ENCODE data around the gene SNAI3.

Gene SNAI3

GRCh38 chr16:88732961-88733294 lies 46.6 kb upstream of the SNAI3 start:
- Histone ChIP-seq H3K79me2 (ENCODE audit: control insufficient read depth, low read length) (0 out of 2 replicates have a peak, but pooled peaks cover 4% of the 10 kb centered on the region), H3K9me2 (replicated peaks; ENCODE audit: control insufficient read depth, low read length) (no peaks in the 10 kb centered on the region), H3K36me3 (ENCODE audit: control insufficient read depth, low read length) (peaks cover 69% of the 10 kb centered on the region), H3F3A (ENCODE audit: control insufficient read depth, insufficient read depth) (no peaks in the 10 kb centered on the region), H3K27ac (ENCODE audit: low read depth, low read length) (no peak overlapping the region), H3K4me2 (ENCODE audit: low read length) (no peak overlapping the region), H3K27me3 (ENCODE audit: control insufficient read depth, low read length) (no peaks in the 10 kb centered on the region), H3K4me1 (ENCODE audit: control insufficient read depth, low read length) (peaks cover 9% of the 10 kb centered on the region), H3K9me3 (ENCODE audit: control insufficient read depth, insufficient read depth, low read length) (no peaks in the 10 kb centered on the region), H3K4me3 (ENCODE audit: low read length) (no peak overlapping the region), H4K20me1 (ENCODE audit: control insufficient read depth, insufficient read depth, low read depth, low read length) (peaks cover 5% of the 10 kb centered on the region; the same call in 1 of the 2 replicates)
- TF ChIP-seq EZH2phosphoT487 (IDR thresholded peaks at IDR 0.05; ENCODE audit: borderline replicate concordance, low read length), result no peak

GRCh38 chr16:88732172-88732960 lies 46.1 kb upstream of the SNAI3 start:
- Histone ChIP-seq H3K27ac (ENCODE audit: low read depth, low read length) (no peak overlapping the region), H4K20me1 (ENCODE audit: control insufficient read depth, insufficient read depth, low read depth, low read length) (peaks cover 5% of the 10 kb centered on the region; the same call in 1 of the 2 replicates)
- TF ChIP-seq EZH2phosphoT487 (IDR thresholded peaks at IDR 0.05; ENCODE audit: borderline replicate concordance, low read length), result no peak
- TF ChIP-seq CTCF (IDR thresholded peaks at IDR 0.05; ENCODE audit: low read depth, low read length, poor library complexity, severe bottlenecking), result no peak

GRCh38 chr16:88731699-88732098 lies 45.4 kb upstream of the SNAI3 start:
- Histone ChIP-seq H3K4me1 (ENCODE audit: control insufficient read depth, low read length) (no peaks in the 10 kb centered on the region), H3K79me2 (ENCODE audit: control insufficient read depth, low read length) (no peaks in the 10 kb centered on the region), H3K9me3 (ENCODE audit: control insufficient read depth, insufficient read depth, low read length) (no peaks in the 10 kb centered on the region), H3K4me2 (ENCODE audit: low read length) (no peak overlapping the region), H3K4me3 (ENCODE audit: low read length) (no peak overlapping the region), H3F3A (ENCODE audit: control insufficient read depth, insufficient read depth) (no peaks in the 10 kb centered on the region), H4K20me1 (ENCODE audit: control insufficient read depth, insufficient read depth, low read depth, low read length) (peaks cover under 1% of the 10 kb centered on the region; the same call in 1 of the 2 replicates), H3K27me3 (ENCODE audit: control insufficient read depth, low read length) (no peaks in the 10 kb centered on the region), H3K27ac (ENCODE audit: low read depth, low read length) (no peak overlapping the region), H3K36me3 (ENCODE audit: control insufficient read depth, low read length) (peaks cover 71% of the 10 kb centered on the region), H3K9me2 (replicated peaks; ENCODE audit: control insufficient read depth, low read length) (no peaks in the 10 kb centered on the region)
- TF ChIP-seq CTCF (IDR thresholded peaks at IDR 0.05; ENCODE audit: low read depth, low read length, poor library complexity, severe bottlenecking), result no peak

More at GRCh38 chr16:88732172-88732960, 46.1 kb upstream of the SNAI3 start:
- Histone ChIP-seq H3K9me2 (replicated peaks; ENCODE audit: control insufficient read depth, low read length) (no peaks in the 10 kb centered on the region), H3F3A (ENCODE audit: control insufficient read depth, insufficient read depth) (no peaks in the 10 kb centered on the region), H3K36me3 (ENCODE audit: control insufficient read depth, low read length) (peaks cover 70% of the 10 kb centered on the region), H3K4me3 (ENCODE audit: low read length) (no peak overlapping the region), H3K27me3 (ENCODE audit: control insufficient read depth, low read length) (no peaks in the 10 kb centered on the region), H3K9me3 (ENCODE audit: control insufficient read depth, insufficient read depth, low read length) (no peaks in the 10 kb centered on the region), H3K4me2 (ENCODE audit: low read length) (no peak overlapping the region), H3K79me2 (ENCODE audit: control insufficient read depth, low read length) (0 out of 2 replicates have a peak, but pooled peaks cover 4% of the 10 kb centered on the region), H3K4me1 (ENCODE audit: control insufficient read depth, low read length) (peaks cover 3% of the 10 kb centered on the region; the same call in 1 of the 2 replicates)

All from DOHH2 (cell line).